SKM-1 treated with dmso at 0.1 percent for 144 hours (cell line): ENCODE data around the gene POLR2L.

ENCODE experiments used
- DNase-seq: peaks from one replicate; lab custom pipeline; 2025; ENCODE audit not compliant: unreplicated experiment; lab: John Stamatoyannopoulos, UW

POLR2L gene

GRCh38 chr11:828506-829175, 13.7 kb downstream of the POLR2L start:
- DNase-seq: no peak

DNA sequence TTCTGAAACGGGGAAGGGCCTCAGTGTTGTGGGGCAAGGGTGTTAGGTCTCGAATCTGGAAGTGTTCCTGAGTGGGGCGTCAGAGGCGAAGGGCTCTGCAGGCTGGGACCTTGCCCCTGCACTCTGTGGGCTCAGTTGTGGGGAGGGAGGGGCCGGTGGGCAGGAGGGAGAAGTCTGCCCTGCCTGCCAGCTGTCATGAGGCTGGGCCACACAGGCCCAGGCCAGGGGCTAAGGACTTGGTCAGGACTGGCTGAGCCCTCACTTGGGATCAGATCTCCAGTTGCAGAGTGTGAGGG, 14.5 kb downstream of the POLR2L start, which contains the start of gene CRACR2B:
Gene CRACR2B (plus strand): TSS at position 23 of the 296 bp plus-strand sequence. CDS start 689 bp downstream, outside the sequence.
- DNase-seq: no peak

DNA sequence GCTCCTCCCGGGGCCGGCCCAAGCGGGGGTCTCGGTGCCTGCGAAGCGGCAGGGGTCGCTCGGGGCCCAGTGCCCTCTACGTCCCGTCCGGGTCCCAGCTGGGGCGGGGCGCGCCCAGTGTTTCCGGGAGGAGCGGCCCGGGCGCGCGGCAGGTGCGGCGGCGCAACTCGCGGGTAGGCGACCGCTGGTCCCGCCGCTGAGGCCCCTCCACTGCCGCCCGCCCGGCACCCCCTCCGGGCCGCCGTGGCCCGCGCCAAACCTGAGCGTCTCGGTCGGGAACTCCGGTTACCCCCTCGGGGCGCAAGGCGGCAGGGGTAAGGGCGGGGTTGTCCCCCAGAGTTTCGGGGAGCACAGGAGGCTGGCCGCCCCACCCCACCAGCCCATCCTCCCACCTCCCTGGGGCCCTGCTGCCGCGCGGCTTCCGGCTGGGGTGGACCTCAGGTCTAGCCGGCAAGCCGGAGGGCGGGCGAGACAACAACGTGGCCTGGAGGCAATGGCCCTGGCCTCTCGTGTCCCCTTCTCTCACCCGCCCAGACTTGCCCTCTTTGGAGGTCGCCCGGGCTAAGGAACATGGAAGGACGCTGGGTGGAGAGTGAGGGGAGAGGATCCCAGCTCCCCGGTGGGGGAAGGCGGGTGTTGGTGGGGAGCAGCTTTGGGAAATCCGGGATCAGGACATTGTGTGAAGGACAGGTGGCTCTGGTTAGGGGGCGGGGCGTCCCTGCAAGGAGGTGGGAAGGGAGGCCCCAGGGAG, 15.0 kb downstream of the POLR2L start:
- DNase-seq: no peak

GRCh38 chr11:826836-827145, 15.5 kb downstream of the POLR2L start:
- no peak for DNase-seq

DNA sequence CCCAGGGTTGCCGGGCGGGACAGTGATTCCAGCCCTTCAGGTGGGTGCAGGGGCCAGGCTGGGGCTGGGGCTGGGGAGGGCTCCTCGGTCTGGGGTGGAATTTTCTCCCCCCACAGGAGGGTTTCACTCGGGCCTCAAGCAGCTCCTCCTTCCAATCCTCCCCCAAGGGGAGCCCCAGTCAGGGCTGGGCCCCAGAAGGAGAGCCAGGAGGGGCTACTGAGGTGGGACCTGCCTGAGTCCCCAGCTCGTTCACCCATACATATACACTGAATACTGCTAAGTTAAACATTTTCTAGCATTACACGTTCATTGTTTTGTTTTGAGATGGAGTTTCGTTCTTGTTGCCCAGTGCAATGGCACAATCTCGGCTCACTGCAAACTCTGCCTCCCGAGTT, 16.1 kb downstream of the POLR2L start:
- DNase-seq: no peak

- DNase-seq: no peak
Observed at GRCh38 chr11:825366-826226, 16.7 kb downstream of the POLR2L start.

GRCh38 chr11:824942-825341, 17.4 kb downstream of the POLR2L start:
- no peak for DNase-seq

DNA sequence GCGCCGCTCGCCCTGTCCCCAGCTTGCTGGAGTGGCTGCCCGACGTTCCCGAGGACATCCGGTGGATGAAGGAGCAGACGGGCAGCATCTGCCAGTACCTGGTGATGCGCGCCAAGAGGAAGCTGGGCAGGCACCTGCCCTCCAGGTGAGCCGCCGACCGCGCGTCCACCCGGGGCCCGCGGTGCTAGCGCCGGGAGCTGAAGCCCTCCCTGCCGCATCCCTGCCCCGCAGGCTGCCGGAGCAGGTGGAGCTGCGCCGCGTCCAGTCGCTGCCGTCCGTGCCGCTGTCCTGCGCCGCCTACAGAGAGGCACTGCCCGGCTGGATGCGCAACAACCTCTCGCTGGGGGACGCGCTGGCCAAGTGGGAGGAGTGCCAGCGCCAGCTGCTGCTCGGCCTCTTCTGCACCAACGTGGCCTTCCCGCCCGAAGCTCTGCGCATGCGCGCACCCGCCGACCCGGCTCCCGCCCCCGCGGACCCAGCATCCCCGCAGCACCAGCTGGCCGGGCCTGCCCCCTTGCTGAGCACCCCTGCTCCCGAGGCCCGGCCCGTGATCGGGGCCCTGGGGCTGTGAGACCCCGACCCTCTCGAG, 17.9 kb downstream of the POLR2L start:
- DNase-seq: no peak

- DNase-seq: no peak
Observed at GRCh38 chr11:823441-824291, 18.7 kb downstream of the POLR2L start.

DNA sequence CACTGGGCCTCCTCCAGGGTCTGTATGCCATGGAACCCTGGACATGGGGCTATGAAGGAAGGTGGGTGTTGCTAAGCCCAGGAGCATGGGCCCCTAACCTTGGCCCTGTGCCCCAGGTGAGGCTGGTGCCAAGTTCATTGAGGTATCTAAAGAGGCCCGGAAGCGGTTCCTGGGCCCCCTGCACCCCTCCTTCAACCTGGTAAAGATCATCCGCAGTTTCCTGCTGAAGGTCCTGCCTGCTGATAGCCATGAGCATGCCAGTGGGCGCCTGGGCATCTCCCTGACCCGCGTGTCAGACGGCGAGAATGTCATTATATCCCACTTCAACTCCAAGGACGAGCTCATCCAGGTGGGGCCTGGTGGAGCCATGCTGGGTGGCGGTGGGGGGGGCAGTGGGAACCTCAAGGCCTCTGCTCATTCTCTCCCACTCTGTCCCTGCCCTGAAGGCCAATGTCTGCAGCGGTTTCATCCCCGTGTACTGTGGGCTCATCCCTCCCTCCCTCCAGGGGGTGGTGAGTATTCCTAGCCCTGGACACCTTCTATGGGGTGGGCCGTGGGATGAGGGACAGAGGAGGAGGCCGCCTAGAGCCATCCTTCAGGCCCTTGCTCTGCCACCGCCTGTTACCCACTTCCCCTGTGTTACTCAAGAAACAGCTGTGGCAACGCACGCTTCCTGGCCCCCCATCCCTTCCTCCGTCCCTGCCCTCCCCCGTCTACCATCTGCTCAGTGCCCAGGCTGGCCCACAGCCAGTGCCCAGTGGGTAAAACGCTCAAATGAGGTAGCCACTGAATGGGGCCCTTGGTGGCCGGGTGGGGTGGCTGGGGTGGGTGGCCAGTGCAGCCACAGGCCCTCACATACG, 20.6 kb downstream of the POLR2L start:
- no peak for DNase-seq

GRCh38 chr11:820655-821511, 21.4 kb downstream of the POLR2L start:
- no peak for DNase-seq

- DNase-seq: peak; percentile 66
Observed at GRCh38 chr11:819943-820649, 22.2 kb downstream of the POLR2L start.

DNA sequence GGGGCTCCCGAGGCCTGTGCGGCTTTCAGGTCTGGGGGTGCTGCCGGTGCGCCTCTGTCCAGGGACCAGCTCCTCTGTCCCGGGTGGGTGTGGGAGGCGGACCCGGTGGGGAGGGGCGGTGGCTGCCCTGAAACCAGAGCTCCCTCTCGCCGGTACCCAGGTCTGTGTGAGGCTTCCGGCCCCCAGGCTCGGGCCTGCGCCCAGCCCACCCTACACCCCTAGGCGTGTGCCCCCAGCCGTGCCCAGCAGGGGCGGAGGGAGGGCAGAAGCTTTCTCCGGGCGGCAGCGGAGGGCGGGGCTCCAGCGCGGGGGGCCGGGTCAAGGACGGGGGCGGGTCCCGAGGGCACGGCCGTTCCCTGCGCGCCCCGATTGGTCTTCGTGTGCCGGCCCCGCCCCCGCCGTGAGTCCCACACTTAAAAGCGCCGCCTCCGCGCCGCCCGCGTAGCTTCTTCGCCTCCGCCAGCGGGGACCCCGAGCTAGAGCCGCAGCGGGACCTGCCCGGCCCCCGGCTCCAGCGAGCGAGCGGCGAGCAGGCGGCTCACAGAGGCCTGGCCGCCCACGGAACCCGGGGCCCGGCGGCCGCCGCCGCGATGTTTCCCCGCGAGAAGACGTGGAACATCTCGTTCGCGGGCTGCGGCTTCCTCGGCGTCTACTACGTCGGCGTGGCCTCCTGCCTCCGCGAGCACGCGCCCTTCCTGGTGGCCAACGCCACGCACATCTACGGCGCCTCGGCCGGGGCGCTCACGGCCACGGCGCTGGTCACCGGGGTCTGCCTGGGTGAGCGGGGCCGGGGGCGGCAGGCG, 23.0 kb downstream of the POLR2L start:
- DNase-seq: peak; percentile 86

GRCh38 chr11:818396-819128, 23.8 kb downstream of the POLR2L start, which contains the start of gene PNPLA2:
PNPLA2 (plus strand) TSS chr11:818914; CDS start chr11:819719, 805 bp downstream.
- DNase-seq: no peak

DNA sequence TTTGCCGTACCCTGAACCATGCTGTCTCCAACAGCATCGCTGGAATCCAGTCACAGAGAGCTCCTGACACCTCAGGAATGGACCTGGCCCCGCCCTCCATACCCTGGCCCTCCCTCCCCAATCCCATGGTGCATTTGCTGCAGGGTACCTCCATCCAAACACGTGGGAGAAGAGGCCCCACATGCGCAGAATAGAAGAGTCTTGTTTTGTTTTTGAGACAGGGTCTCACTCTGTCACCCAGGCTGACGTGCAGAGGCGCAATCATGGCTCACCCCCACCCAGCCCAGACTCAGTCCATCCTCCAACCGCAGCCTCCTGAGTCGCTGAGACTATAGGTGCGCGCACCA, 25.9 kb downstream of the POLR2L start:
- DNase-seq: no peak

DNA sequence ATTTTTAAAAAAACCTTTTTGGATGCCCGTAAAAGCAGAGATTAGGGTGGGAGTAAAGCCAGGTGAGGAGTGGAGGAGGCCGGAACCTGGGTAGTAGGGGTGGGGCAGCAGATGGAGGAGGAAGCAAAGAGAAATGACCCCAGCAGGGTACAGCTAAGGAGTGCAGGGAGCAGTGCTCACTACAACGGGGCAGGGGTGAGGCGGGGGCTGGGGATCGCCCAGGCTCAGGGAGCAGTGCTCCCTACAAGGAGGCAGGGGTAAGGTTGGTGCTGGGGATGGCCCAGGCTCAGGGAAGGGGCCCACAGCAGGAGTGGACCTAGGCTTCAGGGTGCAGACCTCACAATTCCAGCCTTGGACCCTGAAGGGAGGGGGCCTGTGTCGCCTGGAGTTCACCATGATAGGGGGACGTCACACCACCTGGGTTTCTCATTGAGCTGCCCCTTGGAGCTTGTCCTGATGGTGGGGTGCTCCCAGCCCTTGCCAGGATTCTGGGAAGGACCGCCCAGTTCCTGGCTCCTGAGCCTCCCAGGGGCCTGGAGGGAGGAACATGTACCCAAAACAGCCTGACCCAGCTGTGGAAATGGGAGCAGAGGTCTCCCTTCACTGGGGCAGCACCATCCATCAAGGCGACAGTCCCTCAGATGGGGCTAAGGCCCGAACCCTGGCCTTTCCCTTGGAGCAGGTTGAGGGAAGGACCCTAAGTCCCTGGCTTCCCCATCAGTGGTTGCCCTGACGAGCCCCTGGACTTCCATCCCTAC, 26.5 kb downstream of the POLR2L start:
- DNase-seq: no peak
